Esophagus (tissue), 2 donors: ENCODE results near the gene MAS1. TPM values are rescaled to one million over a fixed set of nuclear protein-coding genes. Genes with fewer than 3 reads are reported as not detected.

ENCODE experiments used
- polyA plus RNA-seq, 2 donors: library from polyadenylated mRNA; stranded (reverse); fragments of 200-250 nt; gene quantifications; one replicate each; pipeline ENCODE4 v1.2.3, GENCODE V29; 2013
- donor health status: healthy with polysubstance abuse.
- donor health status: Bipolar disorder and iron deficiency.

Gene MAS1
- polyA plus RNA-seq, 2 donors = not detected

Other genes with a start within 250 kb of the MAS1 start
- gene SOD2, start 197.7 kb upstream of the MAS1 start, polyA plus RNA-seq = 100 to 1,000 TPM in 1 of 2 donors, 10 to 100 TPM in 1; 79.1 to 167 TPM
- 10 to 100 TPM; 55.8 to 75.6 TPM for gene WTAP, start 163.5 kb upstream of the MAS1 start, polyA plus RNA-seq
- gene ACAT2, start 128.9 kb upstream of the MAS1 start, polyA plus RNA-seq = 10 to 100 TPM; 59.7 to 73.5 TPM
- gene TCP1, start 101.4 kb upstream of the MAS1 start, polyA plus RNA-seq = 10 to 100 TPM; 71.3 to 93.6 TPM
- 100 to 1,000 TPM in 1 of 2 donors, 10 to 100 TPM in 1; 64.0 to 117 TPM for gene MRPL18, start 100.5 kb upstream of the MAS1 start, polyA plus RNA-seq
- gene PNLDC1, start 90.7 kb upstream of the MAS1 start, polyA plus RNA-seq = under 1 TPM; 0.02 to 0.20 TPM
- gene IGF2R, start 78.1 kb downstream of the MAS1 start, polyA plus RNA-seq = 10 to 100 TPM; 12.9 to 15.0 TPM
- gene SLC22A1, start 230.8 kb downstream of the MAS1 start, polyA plus RNA-seq = under 1 TPM; 0.13 to 0.43 TPM